SU-DHL-6 (cell line): Measurements from ENCODE around the gene RNF214.
"Not testable (repeated sequence)": the region's sequence is repeated elsewhere in the genome, so short reads cannot be mapped to it uniquely, and the experiment has no call there.

Experiments used
- H2AFZ ChIP-seq: fragments of 200-600 bp; sonication (generic); 2 replicates; pipeline ENCODE4 v1.6.1; 2014; ENCODE audit warnings: low read depth, mild to moderate bottlenecking, moderate library complexity, mixed read lengths, antibody characterized with exemption, low read length; ENCODE audit not compliant: severe bottlenecking
- H3F3A ChIP-seq: fragments of 200-600 bp; shearing (Covaris generic); 2 replicates; pipeline ENCODE4 v1.6.0; 2016; ENCODE audit warnings: antibody characterized with exemption, mild to moderate bottlenecking; ENCODE audit not compliant: insufficient read depth
- H3K27ac ChIP-seq: fragments of 200-600 bp; sonication (generic); 2 replicates; pipeline ENCODE4 v1.5.1; 2016; ENCODE audit warnings: low read depth, mild to moderate bottlenecking, low read length, moderate library complexity, mixed read lengths
- H3K27me3 ChIP-seq: fragments of 200-600 bp; sonication (generic), shearing (Covaris generic); 2 replicates; pipeline ENCODE4 v1.6.0; 2014; ENCODE audit warnings: mild to moderate bottlenecking, low read length
- H3K36me3 ChIP-seq: fragments of 200-600 bp; sonication (generic); 2 replicates; pipeline ENCODE4 v1.6.1; 2014; ENCODE audit warnings: mild to moderate bottlenecking, low read length, mixed read lengths
- H3K4me2 ChIP-seq: fragments of 300-600, 200-600 bp; shearing (Covaris generic), sonication (generic); 2 replicates; pipeline ENCODE4 v1.6.0; 2014; ENCODE audit warnings: low read length, low read depth, mild to moderate bottlenecking; ENCODE audit not compliant: poor library complexity, severe bottlenecking
- H3K4me3 ChIP-seq: fragments of 200-600 bp; sonication (generic); 2 replicates; pipeline ENCODE4 v1.5.1; 2014; ENCODE audit warnings: antibody characterized with exemption, low read length, mild to moderate bottlenecking, mixed read lengths; ENCODE audit not compliant: insufficient read depth, poor library complexity, severe bottlenecking
- H3K79me2 ChIP-seq: fragments of 200-600 bp; sonication (generic); 2 replicates; pipeline ENCODE4 v1.6.1; 2014; ENCODE audit warnings: mild to moderate bottlenecking, low read length, moderate library complexity; ENCODE audit not compliant: insufficient read depth
- H3K9ac ChIP-seq: fragments of 200-600 bp; sonication (generic); 2 replicates; pipeline ENCODE4 v1.7.0; 2014; ENCODE audit warnings: mild to moderate bottlenecking, low read length
- H3K9me2 ChIP-seq: fragments of 200-600 bp; sonication (generic); replicated peaks from 2 replicates; pipeline ENCODE4 v1.6.1; 2014; ENCODE audit warnings: low read length; ENCODE audit not compliant: insufficient read depth
- H3K9me3 ChIP-seq: fragments of 200-600 bp; sonication (generic); 2 replicates; pipeline ENCODE4 v1.6.1; 2014; ENCODE audit warnings: low read length, mixed read lengths; ENCODE audit not compliant: insufficient read depth
- H4K20me1 ChIP-seq: fragments of 200-600 bp; sonication (generic); 2 replicates; pipeline ENCODE4 v1.6.1; 2014; ENCODE audit warnings: low read depth, mild to moderate bottlenecking, antibody characterized with exemption, low read length, moderate library complexity, mixed read lengths
- EZH2phosphoT487 ChIP-seq: fragments of 200-600 bp; sonication (generic), shearing (Covaris generic); conservative IDR thresholded peaks from 2 replicates; pipeline ENCODE4 v1.6.1; 2018; ENCODE audit warnings: mild to moderate bottlenecking, antibody characterized with exemption, low read length, moderate library complexity, mixed read lengths
- TF ChIP-seq, protein P1 (sequence below): fragments of 200-600 bp; sonication (generic); IDR thresholded peaks from one replicate; pipeline ENCODE4 v1.5.1; 2017; ENCODE audit warnings: antibody characterized with exemption, mild to moderate bottlenecking, low read length, moderate library complexity; ENCODE audit not compliant: insufficient read depth, poor library complexity, severe bottlenecking

The RNF214 gene

DNA sequence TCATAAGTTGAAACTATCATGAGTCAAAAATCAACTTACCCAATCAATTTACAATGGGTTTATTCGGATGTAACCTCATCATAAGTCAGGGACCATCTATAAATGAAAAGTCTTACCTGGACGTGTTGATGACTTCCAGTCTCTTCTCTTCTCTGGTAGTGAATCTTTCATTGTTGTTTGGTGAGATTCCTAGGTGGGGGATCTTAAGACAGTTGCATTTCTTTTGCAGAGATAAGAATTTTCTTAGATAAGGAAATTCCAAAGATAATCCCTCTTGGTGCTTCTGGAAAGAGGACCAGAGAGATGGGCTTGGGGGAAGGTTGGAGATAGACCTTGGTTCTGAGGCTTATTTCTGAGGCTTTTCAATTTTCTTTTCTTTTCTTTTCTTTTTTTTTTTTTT is 37.4 kb downstream of the RNF214 start:
- H3K9me2 ChIP-seq = no peaks in the 10 kb centered on the region
- TF ChIP-seq, protein P1, sequence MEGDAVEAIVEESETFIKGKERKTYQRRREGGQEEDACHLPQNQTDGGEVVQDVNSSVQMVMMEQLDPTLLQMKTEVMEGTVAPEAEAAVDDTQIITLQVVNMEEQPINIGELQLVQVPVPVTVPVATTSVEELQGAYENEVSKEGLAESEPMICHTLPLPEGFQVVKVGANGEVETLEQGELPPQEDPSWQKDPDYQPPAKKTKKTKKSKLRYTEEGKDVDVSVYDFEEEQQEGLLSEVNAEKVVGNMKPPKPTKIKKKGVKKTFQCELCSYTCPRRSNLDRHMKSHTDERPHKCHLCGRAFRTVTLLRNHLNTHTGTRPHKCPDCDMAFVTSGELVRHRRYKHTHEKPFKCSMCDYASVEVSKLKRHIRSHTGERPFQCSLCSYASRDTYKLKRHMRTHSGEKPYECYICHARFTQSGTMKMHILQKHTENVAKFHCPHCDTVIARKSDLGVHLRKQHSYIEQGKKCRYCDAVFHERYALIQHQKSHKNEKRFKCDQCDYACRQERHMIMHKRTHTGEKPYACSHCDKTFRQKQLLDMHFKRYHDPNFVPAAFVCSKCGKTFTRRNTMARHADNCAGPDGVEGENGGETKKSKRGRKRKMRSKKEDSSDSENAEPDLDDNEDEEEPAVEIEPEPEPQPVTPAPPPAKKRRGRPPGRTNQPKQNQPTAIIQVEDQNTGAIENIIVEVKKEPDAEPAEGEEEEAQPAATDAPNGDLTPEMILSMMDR = no peak
- no peak for TF ChIP-seq EZH2phosphoT487
- no peak overlapping the region for H3K9ac ChIP-seq
- H4K20me1 ChIP-seq = no peaks in the 10 kb centered on the region
- no peaks in the 10 kb centered on the region for H3K9me3 ChIP-seq
- no peaks in the 10 kb centered on the region for H3K79me2 ChIP-seq
- H3K27me3 ChIP-seq = no peaks in the 10 kb centered on the region
- H3K4me3 ChIP-seq = no peak overlapping the region
- H3K4me2 ChIP-seq = no peak overlapping the region
- no peak overlapping the region for H3K27ac ChIP-seq
- H2AFZ ChIP-seq = no peak overlapping the region
- no peaks in the 10 kb centered on the region for H3F3A ChIP-seq
- no peaks in the 10 kb centered on the region for H3K36me3 ChIP-seq

GRCh38 chr11:117271208-117271607 is 38.7 kb downstream of the RNF214 start:
- Histone ChIP-seq H3K36me3 (0 out of 2 replicates have a peak, but pooled peaks cover 4% of the 10 kb centered on the region), H3K4me3 (no peak overlapping the region), H3K79me2 (no peaks in the 10 kb centered on the region), H3K9me3 (no peaks in the 10 kb centered on the region), H3K9me2 (no peaks in the 10 kb centered on the region), H3K27me3 (no peaks in the 10 kb centered on the region), H3K27ac (no peak overlapping the region), H3K9ac (no peak overlapping the region), H4K20me1 (no peaks in the 10 kb centered on the region), H2AFZ (no peak overlapping the region), H3F3A (no peaks in the 10 kb centered on the region), H3K4me2 (no peak overlapping the region)
- no peak for TF ChIP-seq EZH2phosphoT487
- TF ChIP-seq, protein P1 = no peak

- H3K36me3 ChIP-seq, H3K4me2 ChIP-seq, H3F3A ChIP-seq, H4K20me1 ChIP-seq, H2AFZ ChIP-seq, H3K27ac ChIP-seq, H3K9me2 ChIP-seq, H3K27me3 ChIP-seq, H3K79me2 ChIP-seq, H3K4me3 ChIP-seq, H3K9me3 ChIP-seq, H3K9ac ChIP-seq: not testable (repeated sequence)
Measured at GRCh38 chr11:117272175-117272574, 39.7 kb downstream of the RNF214 start.

DNA sequence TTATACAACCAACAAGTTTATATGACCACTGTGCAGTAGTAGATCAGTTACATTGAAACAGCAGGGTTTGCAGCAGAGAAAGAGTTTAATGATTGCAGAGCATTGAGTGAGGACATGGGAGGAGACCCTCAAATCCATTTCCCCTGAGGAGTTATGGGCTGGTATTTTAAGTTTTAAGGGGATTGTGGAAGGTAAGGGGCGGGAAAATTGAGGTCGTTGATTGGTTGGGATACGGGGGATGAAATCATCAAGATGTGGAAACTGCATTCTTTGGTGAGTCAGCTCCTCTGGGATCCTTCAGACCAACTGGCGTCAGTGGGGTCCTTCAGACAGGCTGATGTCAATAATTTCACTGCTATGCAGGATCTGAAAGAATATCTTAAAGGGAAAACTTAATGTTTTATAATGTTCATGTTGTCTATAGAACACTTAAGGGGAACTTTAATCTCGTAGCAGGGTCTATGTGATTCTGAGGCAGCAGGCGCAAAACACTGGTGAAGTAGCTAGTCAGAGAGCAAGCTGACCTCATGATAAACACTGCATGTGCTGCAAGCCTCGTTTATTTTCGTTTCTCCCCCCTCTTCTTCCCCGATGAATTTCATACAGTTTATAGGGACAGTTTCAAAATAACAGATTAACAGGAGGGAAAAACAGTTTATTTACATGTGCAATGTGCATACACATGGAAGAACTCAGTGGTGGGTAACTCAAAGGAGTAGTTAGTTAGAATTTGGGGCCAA is 41.2 kb downstream of the RNF214 start:
- no peaks in the 10 kb centered on the region for H4K20me1 ChIP-seq
- TF ChIP-seq, protein P1 = no peak
- no peak for TF ChIP-seq EZH2phosphoT487
- H2AFZ ChIP-seq = no peak overlapping the region
- H3K27me3 ChIP-seq = no peaks in the 10 kb centered on the region
- no peaks in the 10 kb centered on the region for H3K79me2 ChIP-seq
- H3K9me2 ChIP-seq = no peaks in the 10 kb centered on the region
- H3K9ac ChIP-seq = no peak overlapping the region
- 0 out of 2 replicates have a peak, but pooled peaks cover 4% of the 10 kb centered on the region for H3K36me3 ChIP-seq
- no peaks in the 10 kb centered on the region for H3F3A ChIP-seq
- H3K4me3 ChIP-seq = no peak overlapping the region
- H3K4me2 ChIP-seq = no peak overlapping the region
- no peaks in the 10 kb centered on the region for H3K9me3 ChIP-seq
- H3K27ac ChIP-seq = no peak overlapping the region
